Stomach (tissue), 9 donors: ENCODE data around the gene SMARCB1. TPM values are rescaled to one million over a fixed set of nuclear protein-coding genes. Genes with fewer than 3 reads are reported as not detected.
A peak's percentile ranks its signal among the peaks of the same experiment; 100 is the strongest.

ENCODE experiments used
- DNase-seq, 2 donors: peaks; one replicate each; pipeline versions ENCODE4 v3.0.0 to v3.0.0-alpha.2; 2013 to 2019
- H3K27ac ChIP-seq, 5 donors: fragments of 200-600 bp in 4 of 5; sonication (generic) in 4 of 5; one replicate each; pipeline ENCODE4 v1.5.1; 2013 to 2019; ENCODE audit warnings: mild to moderate bottlenecking in 1 of 5, moderate library complexity in 1 of 5
- H3K27me3 ChIP-seq, 3 donors: fragments of 200-600 bp; sonication (generic); one replicate each; pipeline ENCODE4 v1.5.1; 2017 to 2019; ENCODE audit warnings: mixed run types in 1 of 3
- H3K36me3 ChIP-seq, 4 donors: fragments of 200-600 bp; sonication (generic); 1 replicate in 3 of 4; 2 replicates in 1 of 4; pipeline ENCODE4 v1.5.1; 2016 to 2019
- H3K4me1 ChIP-seq, 4 donors: fragments of 200-600 bp; sonication (generic); one replicate each; pipeline ENCODE4 v1.5.1; 2016 to 2019
- H3K4me3 ChIP-seq, 4 donors: fragments of 200-600 bp; sonication (generic) in 3 of 4; one replicate each; pipeline ENCODE4 v1.5.1; 2016 to 2019; ENCODE audit warnings: mild to moderate bottlenecking in 1 of 4
- H3K9me3 ChIP-seq, 4 donors: fragments of 200-600 bp; sonication (generic); one replicate each; pipeline ENCODE4 v1.5.1; 2016 to 2019
- CTCF ChIP-seq, 7 experiments: fragments of 450-650 bp in 4 of 7; fragments of 200-600 bp in 3 of 7; sonication (generic) in 3 of 7; IDR thresholded peaks; one replicate each; pipeline ENCODE4 v1.5.1; 2016 to 2019; ENCODE audit warnings: antibody characterized with exemption in 7 of 7, control low read depth in 2 of 7, mild to moderate bottlenecking in 1 of 7
- EP300 ChIP-seq: sonication (generic); formaldehyde crosslinking; IDR thresholded peaks from one replicate; pipeline ENCODE4 v1.6.1; 2017; ENCODE audit warnings: antibody characterized with exemption
- POLR2A ChIP-seq, 4 donors: fragments of 450-650 bp; IDR thresholded peaks; one replicate each; pipeline ENCODE4 v1.6.1; 2016; ENCODE audit warnings: antibody characterized with exemption in 4 of 4, control low read depth in 2 of 4, mild to moderate bottlenecking in 1 of 4, moderate library complexity in 1 of 4
- POLR2AphosphoS5 ChIP-seq, 3 donors: sonication (generic); formaldehyde crosslinking; IDR thresholded peaks; one replicate each; pipeline ENCODE4 v1.6.1; 2016; ENCODE audit warnings: antibody characterized with exemption in 3 of 3
- WGBS, 5 donors: extraction: QIAGEN DNeasy Blood & Tissue Kit in 3 of 5; methylation state at CpG; one replicate each; pipeline versions ENCODE4 v1.1.5 to v1.1.7; 2013 to 2018; 5-methylcytosine and 5-hydroxymethylcytosine counted together
- intact Hi-C: fragments of 100-400 bp; cut with DNase I; formaldehyde crosslinking; loops from one replicate; pipeline ENCODE4 v1.15.1; 2023; ENCODE audit warnings: low total_unique reads
- polyA plus RNA-seq, 3 donors: library from polyadenylated mRNA; stranded (reverse); fragments of 200-250 nt; gene quantifications; one replicate each; pipeline ENCODE4 v1.2.3, GENCODE V29; 2013
- total RNA-seq, 5 donors: library from RNA; depleted of rRNA; stranded (reverse); fragments of >200 nt; gene quantifications; one replicate each; pipeline versions ENCODE4 v1.1.0 to v1.2.3, GENCODE V29; 2014 to 2016
- donor health status: healthy with polysubstance abuse.
- donor health status: Bipolar disorder and iron deficiency.
- donor health status: healthy.

The SMARCB1 gene
- total and polyA plus RNA-seq, 8 donors, result 13.4 to 74.6 (median 40.8) TPM

DNA sequence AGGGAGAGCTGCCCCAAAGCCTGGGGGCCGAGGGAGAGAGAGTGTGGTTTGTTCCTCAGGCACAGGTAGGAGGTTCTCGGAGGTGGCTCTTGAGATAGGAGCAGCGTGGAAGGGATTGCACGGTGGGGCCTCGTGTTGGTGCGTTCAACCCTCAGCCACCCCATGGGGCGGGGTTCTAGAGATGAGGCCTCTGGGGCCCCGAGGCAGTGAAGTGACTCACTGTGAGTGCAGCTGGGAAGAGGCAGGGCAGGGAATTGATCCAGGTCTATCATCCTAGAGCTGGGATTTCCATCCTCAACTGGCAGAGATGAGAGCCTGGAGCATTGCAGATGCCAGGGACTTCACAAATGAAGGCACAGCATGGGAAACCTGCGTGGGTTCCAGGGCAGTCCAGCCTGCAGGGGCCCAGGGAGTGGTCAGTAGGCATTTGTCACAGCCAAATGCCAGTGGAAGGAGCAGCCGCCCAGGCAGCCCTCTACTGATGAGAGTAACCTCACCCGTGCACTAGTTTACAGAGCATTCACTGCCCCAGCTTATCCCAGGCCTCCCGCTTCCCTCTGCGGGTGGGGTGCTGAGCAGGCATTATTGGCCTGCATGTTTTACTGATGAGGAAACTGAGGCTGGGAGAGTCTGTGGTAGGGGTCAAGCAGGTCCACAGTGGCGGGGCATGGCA, 5.1 kb upstream of the SMARCB1 start:
- intact Hi-C loops, result no loop called here
- TF ChIP-seq POLR2AphosphoS5 (IDR thresholded peaks at IDR 0.05), result no peak
- TF ChIP-seq EP300, result no peak
- no peak for TF ChIP-seq POLR2A (IDR thresholded peaks at IDR 0.05)
- no peak for TF ChIP-seq CTCF (IDR thresholded peaks at IDR 0.05)
- Histone ChIP-seq H3K27me3 (no peaks in the 10 kb centered on the region), H3K36me3 (no peaks in the 10 kb centered on the region), H3K27ac (no peak overlapping the region), H3K9me3 (no peaks in the 10 kb centered on the region), H3K4me3 (no peak overlapping the region), H3K4me1 (peaks cover 11 to 33% (median 24%) of the 10 kb centered on the region in 4 donors)
- WGBS, 5 donors, result 75 to 85% (median 81%) methylated on average over 10 to 14 of the region's 14 CpGs
- DNase-seq, result peak in 1 of 2 donors; percentile 26

DNA sequence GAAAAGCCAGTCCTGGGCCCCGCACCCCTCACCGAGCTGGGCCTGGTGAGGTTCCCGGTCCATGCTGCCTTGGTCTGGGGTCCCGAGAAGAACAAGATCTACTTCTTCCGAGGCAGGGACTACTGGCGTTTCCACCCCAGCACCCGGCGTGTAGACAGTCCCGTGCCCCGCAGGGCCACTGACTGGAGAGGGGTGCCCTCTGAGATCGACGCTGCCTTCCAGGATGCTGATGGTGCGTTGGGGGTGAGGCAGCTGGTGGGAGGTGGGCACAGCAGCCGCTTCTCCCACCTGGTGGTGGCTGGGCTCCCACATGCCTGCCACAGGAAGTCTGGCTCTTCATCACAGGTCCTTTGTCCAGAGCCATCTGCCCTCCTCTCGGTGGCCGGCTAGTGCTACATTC, 4.5 kb upstream of the SMARCB1 start:
- TF ChIP-seq EP300, result no peak
- TF ChIP-seq POLR2A (IDR thresholded peaks at IDR 0.05), result no peak
- no peak for TF ChIP-seq POLR2AphosphoS5 (IDR thresholded peaks at IDR 0.05)
- no peak for TF ChIP-seq CTCF (IDR thresholded peaks at IDR 0.05)
- no peaks in the 10 kb centered on the region for H3K9me3 ChIP-seq
- 91 to 96% (median 94%) methylated on average over 11 to 16 of the region's 16 CpGs for WGBS, 5 donors
- H3K27ac ChIP-seq, result no peak overlapping the region
- DNase-seq, result peak in 1 of 2 donors; percentile 1
- H3K27me3 ChIP-seq, result no peaks in the 10 kb centered on the region
- peaks cover 11 to 33% (median 25%) of the 10 kb centered on the region in 4 donors for H3K4me1 ChIP-seq
- no peaks in the 10 kb centered on the region for H3K36me3 ChIP-seq
- H3K4me3 ChIP-seq, result no peak overlapping the region
- intact Hi-C loops, result no loop called here

- intact Hi-C loops, result no loop called here
- Histone ChIP-seq H3K27me3 (no peaks in the 10 kb centered on the region), H3K36me3 (no peaks in the 10 kb centered on the region), H3K9me3 (no peaks in the 10 kb centered on the region), H3K4me1 (peaks cover 13 to 31% (median 26%) of the 10 kb centered on the region in 4 donors), H3K27ac (no peak overlapping the region), H3K4me3 (no peak overlapping the region)
- WGBS, 5 donors, result 90 to 100% (median 93%) methylated on average over 1 of the region's 1 CpG
- TF ChIP-seq POLR2A (IDR thresholded peaks at IDR 0.05), result no peak
- no peak for TF ChIP-seq CTCF (IDR thresholded peaks at IDR 0.05)
- no peak for TF ChIP-seq POLR2AphosphoS5 (IDR thresholded peaks at IDR 0.05)
- TF ChIP-seq EP300, result no peak
- peak in 1 of 2 donors; percentile 1 for DNase-seq
Measured at GRCh38 chr22:23782703-23783102, 4.1 kb upstream of the SMARCB1 start.

DNA sequence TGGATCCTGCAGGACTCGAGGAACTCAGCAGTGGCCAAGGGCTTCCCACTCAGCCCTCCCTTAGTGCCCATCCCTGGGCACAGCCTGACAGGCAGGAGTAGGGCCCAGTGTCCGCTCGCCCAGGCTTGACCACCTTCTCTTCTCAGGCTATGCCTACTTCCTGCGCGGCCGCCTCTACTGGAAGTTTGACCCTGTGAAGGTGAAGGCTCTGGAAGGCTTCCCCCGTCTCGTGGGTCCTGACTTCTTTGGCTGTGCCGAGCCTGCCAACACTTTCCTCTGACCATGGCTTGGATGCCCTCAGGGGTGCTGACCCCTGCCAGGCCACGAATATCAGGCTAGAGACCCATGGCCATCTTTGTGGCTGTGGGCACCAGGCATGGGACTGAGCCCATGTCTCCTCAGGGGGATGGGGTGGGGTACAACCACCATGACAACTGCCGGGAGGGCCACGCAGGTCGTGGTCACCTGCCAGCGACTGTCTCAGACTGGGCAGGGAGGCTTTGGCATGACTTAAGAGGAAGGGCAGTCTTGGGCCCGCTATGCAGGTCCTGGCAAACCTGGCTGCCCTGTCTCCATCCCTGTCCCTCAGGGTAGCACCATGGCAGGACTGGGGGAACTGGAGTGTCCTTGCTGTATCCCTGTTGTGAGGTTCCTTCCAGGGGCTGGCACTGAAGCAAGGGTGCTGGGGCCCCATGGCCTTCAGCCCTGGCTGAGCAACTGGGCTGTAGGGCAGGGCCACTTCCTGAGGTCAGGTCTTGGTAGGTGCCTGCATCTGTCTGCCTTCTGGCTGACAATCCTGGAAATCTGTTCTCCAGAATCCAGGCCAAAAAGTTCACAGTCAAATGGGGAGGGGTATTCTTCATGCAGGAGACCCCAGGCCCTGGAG, 3.3 kb upstream of the SMARCB1 start:
- no peak for TF ChIP-seq POLR2A (IDR thresholded peaks at IDR 0.05)
- TF ChIP-seq EP300, result no peak
- no peak for TF ChIP-seq POLR2AphosphoS5 (IDR thresholded peaks at IDR 0.05)
- no peak for TF ChIP-seq CTCF (IDR thresholded peaks at IDR 0.05)
- Histone ChIP-seq H3K27ac (peak overlapping the region in 1 of 5 donors; percentile 49), H3K36me3 (no peaks in the 10 kb centered on the region), H3K4me3 (no peak overlapping the region), H3K4me1 (peaks cover 21 to 34% (median 32%) of the 10 kb centered on the region in 4 donors), H3K9me3 (no peaks in the 10 kb centered on the region), H3K27me3 (no peaks in the 10 kb centered on the region)
- 71 to 81% (median 76%) methylated on average over 13 to 15 of the region's 15 CpGs for WGBS, 5 donors
- intact Hi-C loops, result no loop called here
- DNase-seq, result peak in 1 of 2 donors; percentile 5
